Ovary (tissue), 3 donors: ENCODE data around the gene EPB41L1.

Experiments
- EP300 ChIP-seq: sonication (generic); formaldehyde crosslinking; IDR thresholded peaks from one replicate; pipeline ENCODE4 v1.6.1; 2017; ENCODE audit warnings: antibody characterized with exemption
- POLR2A ChIP-seq: fragments of 450-650 bp; IDR thresholded peaks from one replicate; pipeline ENCODE4 v1.6.1; 2017; ENCODE audit warnings: antibody characterized with exemption, mild to moderate bottlenecking, moderate library complexity
- TF ChIP-seq, protein P1 (sequence below), 3 donors: fragments of 450-650 bp in 2 of 3; fragments of 200-600 bp in 1 of 3; IDR thresholded peaks; one replicate each; pipeline versions ENCODE4 v1.5.1 to v1.8.0; 2016 to 2022; ENCODE audit warnings: antibody characterized with exemption in 3 of 3, mild to moderate bottlenecking in 1 of 3
- donor health status: DM: no; HTN: no; CAD: no.

DNA sequence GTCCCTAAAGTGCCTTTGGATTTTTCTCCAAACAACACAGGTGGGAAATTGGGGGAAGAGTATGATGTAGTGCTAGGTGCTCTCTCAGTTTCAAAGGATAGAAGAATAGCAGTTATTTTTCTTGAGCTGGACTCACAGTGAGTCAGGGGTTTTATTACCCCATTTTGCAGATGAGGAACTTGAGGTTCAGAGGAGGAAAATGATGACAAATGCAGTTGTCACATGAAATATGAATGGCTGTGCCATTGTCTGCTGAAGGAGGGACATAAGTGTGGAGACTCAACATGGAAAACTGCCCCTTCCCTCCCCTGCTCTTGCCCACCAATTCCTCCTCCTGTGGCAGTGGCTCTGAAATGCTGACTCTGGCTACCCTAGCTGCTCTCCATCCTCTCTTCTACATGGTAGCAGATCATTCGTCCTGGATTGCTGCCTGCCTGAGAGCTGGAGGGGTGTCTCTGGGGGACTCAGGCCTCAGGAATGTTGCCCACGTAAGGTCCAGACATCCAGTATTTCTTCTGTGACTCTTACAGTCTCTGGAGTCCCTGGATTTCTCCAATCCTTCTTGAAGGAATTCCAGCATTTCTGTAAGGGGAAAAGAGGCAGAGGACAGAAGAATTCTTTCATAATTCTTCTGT, 37.6 kb upstream of the EPB41L1 start:
- TF ChIP-seq POLR2A: no peak
- TF ChIP-seq, protein P1, sequence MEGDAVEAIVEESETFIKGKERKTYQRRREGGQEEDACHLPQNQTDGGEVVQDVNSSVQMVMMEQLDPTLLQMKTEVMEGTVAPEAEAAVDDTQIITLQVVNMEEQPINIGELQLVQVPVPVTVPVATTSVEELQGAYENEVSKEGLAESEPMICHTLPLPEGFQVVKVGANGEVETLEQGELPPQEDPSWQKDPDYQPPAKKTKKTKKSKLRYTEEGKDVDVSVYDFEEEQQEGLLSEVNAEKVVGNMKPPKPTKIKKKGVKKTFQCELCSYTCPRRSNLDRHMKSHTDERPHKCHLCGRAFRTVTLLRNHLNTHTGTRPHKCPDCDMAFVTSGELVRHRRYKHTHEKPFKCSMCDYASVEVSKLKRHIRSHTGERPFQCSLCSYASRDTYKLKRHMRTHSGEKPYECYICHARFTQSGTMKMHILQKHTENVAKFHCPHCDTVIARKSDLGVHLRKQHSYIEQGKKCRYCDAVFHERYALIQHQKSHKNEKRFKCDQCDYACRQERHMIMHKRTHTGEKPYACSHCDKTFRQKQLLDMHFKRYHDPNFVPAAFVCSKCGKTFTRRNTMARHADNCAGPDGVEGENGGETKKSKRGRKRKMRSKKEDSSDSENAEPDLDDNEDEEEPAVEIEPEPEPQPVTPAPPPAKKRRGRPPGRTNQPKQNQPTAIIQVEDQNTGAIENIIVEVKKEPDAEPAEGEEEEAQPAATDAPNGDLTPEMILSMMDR (IDR thresholded peaks at IDR 0.05): no peak
- no peak for TF ChIP-seq EP300
